GM23338 (cell line): ENCODE results near the gene MOGAT1. TPM values are rescaled to one million over a fixed set of nuclear protein-coding genes. Genes with fewer than 3 reads are reported as not detected.

Source experiments
- ATAC-seq: fragments of 200-7000 bp; cut with Tn5 transposase; 3 replicates; pipeline ENCODE4 v1.9.1; 2020
- DNase-seq: peaks from one replicate; pipeline ENCODE4 v3.0.0-alpha.2; 2015; ENCODE audit warnings: low spot score
- H2AFZ ChIP-seq: fragments of 200-600 bp; sonication (generic); 2 replicates; pipeline ENCODE4 v1.8.0; 2016; ENCODE audit warnings: antibody characterized with exemption, mild to moderate bottlenecking, moderate library complexity
- H3F3A ChIP-seq: fragments of 200-600 bp; sonication (generic); replicated peaks from 2 replicates; pipeline ENCODE4 v1.8.0; 2017; ENCODE audit warnings: antibody characterized with exemption, mixed run types, low read depth
- H3K27ac ChIP-seq: fragments of 200-600 bp; sonication (generic); 2 replicates; pipeline ENCODE4 v1.6.1; 2016; ENCODE audit warnings: low read depth
- H3K27me3 ChIP-seq: fragments of 200-600 bp; sonication (generic); 2 replicates; pipeline ENCODE4 v1.8.0; 2016; ENCODE audit warnings: mild to moderate bottlenecking, mixed run types, moderate library complexity; ENCODE audit not compliant: insufficient read depth
- H3K36me3 ChIP-seq: fragments of 200-600 bp; sonication (generic); 2 replicates; pipeline ENCODE4 v1.8.0; 2016; ENCODE audit warnings: mild to moderate bottlenecking; ENCODE audit not compliant: insufficient read depth
- H3K4me1 ChIP-seq: fragments of 200-600 bp; sonication (generic); 2 replicates; pipeline ENCODE4 v1.8.0; 2016; ENCODE audit warnings: mild to moderate bottlenecking, moderate library complexity; ENCODE audit not compliant: insufficient read depth
- H3K4me2 ChIP-seq: fragments of 200-600 bp; sonication (generic); 2 replicates; pipeline ENCODE4 v1.7.1; 2017; ENCODE audit warnings: mixed run types
- H3K4me3 ChIP-seq: fragments of 200-600 bp; sonication (generic); 2 replicates; pipeline ENCODE4 v1.6.1; 2016; ENCODE audit warnings: mixed run types
- H3K79me2 ChIP-seq: fragments of 200-600 bp; sonication (generic); replicated peaks from 2 replicates; pipeline ENCODE4 v1.8.0; 2017; ENCODE audit warnings: mild to moderate bottlenecking; ENCODE audit not compliant: insufficient read depth
- H3K9me2 ChIP-seq: fragments of 200-600 bp; sonication (generic); 2 replicates; pipeline ENCODE4 v1.8.0; 2017; ENCODE audit not compliant: insufficient read depth
- H4K20me1 ChIP-seq: fragments of 200-600 bp; sonication (generic); replicated peaks from 2 replicates; pipeline ENCODE4 v1.8.0; 2017; ENCODE audit warnings: mild to moderate bottlenecking; ENCODE audit not compliant: insufficient read depth
- H3K27ac Mint-ChIP-seq: 2 replicates; pipeline ENCODE4 v1.8.0; 2020; ENCODE audit warnings: inconsistent platforms, mild to moderate bottlenecking, moderate library complexity, mixed read lengths
- H3K27me3 Mint-ChIP-seq: 3 replicates; pipeline ENCODE4 v1.8.0; 2022; ENCODE audit warnings: low read depth, mild to moderate bottlenecking, moderate library complexity, mixed read lengths, inconsistent platforms; ENCODE audit not compliant: insufficient read depth, poor library complexity
- H3K36me3 Mint-ChIP-seq: 3 replicates; pipeline ENCODE4 v1.8.0; 2021; ENCODE audit warnings: low read depth, mild to moderate bottlenecking, inconsistent platforms, moderate library complexity, mixed read lengths
- H3K4me1 Mint-ChIP-seq: 3 replicates; pipeline ENCODE4 v1.8.0; 2020; ENCODE audit warnings: mild to moderate bottlenecking, inconsistent platforms, mixed read lengths
- H3K4me3 Mint-ChIP-seq: 3 replicates; pipeline ENCODE4 v1.8.0; 2021; ENCODE audit warnings: moderate library complexity, mild to moderate bottlenecking, inconsistent platforms, mixed read lengths
- H3K9me3 Mint-ChIP-seq: 3 replicates; pipeline ENCODE4 v1.8.0; 2020; ENCODE audit warnings: moderate library complexity, mild to moderate bottlenecking, inconsistent platforms, mixed read lengths
- CREB1 ChIP-seq: fragments of 250-450 bp; sonication (Bioruptor Pico); IDR thresholded peaks from 2 replicates; pipeline ENCODE4 v1.5.0; 2020; ENCODE audit warnings: low read depth, mild to moderate bottlenecking, moderate library complexity
- EZH2 ChIP-seq: fragments of 200-600 bp; sonication (generic); IDR thresholded peaks from one replicate; pipeline ENCODE4 v1.8.0; 2017; ENCODE audit warnings: antibody characterized with exemption, mild to moderate bottlenecking, low read depth; ENCODE audit not compliant: unreplicated experiment
- EZH2phosphoT487 ChIP-seq: fragments of 200-600 bp; sonication (generic); IDR thresholded peaks from one replicate; pipeline ENCODE4 v1.8.1; 2018; ENCODE audit warnings: antibody characterized with exemption; ENCODE audit not compliant: unreplicated experiment
- NANOG ChIP-seq: IDR thresholded peaks from 2 replicates; pipeline ENCODE4 v1.6.1; 2016; ENCODE audit warnings: antibody characterized with exemption, borderline replicate concordance
- STAT1 ChIP-seq: IDR thresholded peaks from one replicate; pipeline ENCODE4 v1.6.1; 2016; ENCODE audit warnings: antibody characterized with exemption; ENCODE audit not compliant: unreplicated experiment
- ZNF114 ChIP-seq: fragments of 250-450 bp; sonication (Bioruptor Pico); IDR thresholded peaks from 2 replicates; pipeline ENCODE4 v1.5.0; 2020; ENCODE audit warnings: mild to moderate bottlenecking, moderate library complexity
- ZNF331 ChIP-seq: fragments of 250-450 bp; sonication (Bioruptor Pico); IDR thresholded peaks from 2 replicates; pipeline ENCODE4 v1.5.0; 2020; ENCODE audit warnings: low read depth, mild to moderate bottlenecking, moderate library complexity
- polyA plus RNA-seq: library from polyadenylated mRNA; unstranded; fragments of >200 nt; fragmentation: Nextera tagmentation; extraction: Ambion mirVana; gene quantifications from 2 replicates; pipeline ENCODE4 v1.2.1, GENCODE V29; 2016
- total RNA-seq: library from RNA; depleted of rRNA; stranded (reverse); fragments of >200 nt; shearing (Covaris generic); gene quantifications from 2 replicates; pipeline ENCODE4 v1.2.3, GENCODE V29; 2014
- TF ChIP-seq, protein P1 (sequence below): IDR thresholded peaks from one replicate; pipeline ENCODE4 v1.6.1; 2018; ENCODE audit warnings: antibody characterized with exemption; ENCODE audit not compliant: unreplicated experiment
- TF ChIP-seq, protein P2 (sequence below): IDR thresholded peaks from 2 replicates; pipeline ENCODE4 v1.6.1; 2016; ENCODE audit warnings: antibody characterized with exemption
- TF ChIP-seq, protein P3 (sequence below), 2 experiments: fragments of 200-600 bp in 1 of 2; sonication (generic) in 1 of 2; conservative IDR thresholded peaks; 2 replicates each; pipeline versions ENCODE4 v1.5.1 to v1.6.1; 2016 to 2017; ENCODE audit warnings: antibody characterized with exemption in 2 of 2, low read depth in 2 of 2, mild to moderate bottlenecking in 2 of 2, moderate library complexity in 1 of 2

MOGAT1 gene
- total and polyA plus RNA-seq, 2 experiments from 2014 or later: 0.86 to 0.94 TPM

DNA sequence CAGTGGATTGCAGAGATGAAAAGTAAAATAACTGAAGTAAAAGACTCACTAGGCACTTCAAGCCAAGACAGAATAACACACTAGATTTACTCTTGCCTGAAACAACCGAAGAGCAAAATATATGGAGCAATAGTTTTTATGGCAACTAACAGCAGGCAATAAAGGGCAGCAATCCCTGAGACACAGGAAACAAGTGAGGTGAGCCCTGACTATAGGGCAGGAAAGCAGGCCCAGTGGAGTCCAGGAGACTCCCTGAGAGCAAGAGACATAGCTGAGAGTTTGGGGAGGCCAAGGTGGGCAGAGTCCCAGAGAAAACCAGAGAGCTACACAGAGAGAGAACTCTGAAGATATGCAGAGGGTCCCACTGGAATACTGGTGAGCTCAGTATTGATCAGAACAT, 34.4 kb upstream of the MOGAT1 start:
- Mint-ChIP-seq H3K27me3 (no peaks in the 10 kb centered on the region), H3K27ac (no peak overlapping the region), H3K36me3 (peaks cover 50% of the 10 kb centered on the region), H3K4me1 (no peaks in the 10 kb centered on the region), H3K4me3 (no peak overlapping the region), H3K9me3 (no peaks in the 10 kb centered on the region)
- DNase-seq (no peak), ATAC-seq (no peak)
- H4K20me1 ChIP-seq: no peaks in the 10 kb centered on the region
- no peaks in the 10 kb centered on the region for H3K27me3 ChIP-seq
- no peaks in the 10 kb centered on the region for H3K4me1 ChIP-seq
- H3K27ac ChIP-seq: no peak overlapping the region
- H3K79me2 ChIP-seq: no peaks in the 10 kb centered on the region
- H3K4me3 ChIP-seq: no peak overlapping the region
- TF ChIP-seq, protein P1, sequence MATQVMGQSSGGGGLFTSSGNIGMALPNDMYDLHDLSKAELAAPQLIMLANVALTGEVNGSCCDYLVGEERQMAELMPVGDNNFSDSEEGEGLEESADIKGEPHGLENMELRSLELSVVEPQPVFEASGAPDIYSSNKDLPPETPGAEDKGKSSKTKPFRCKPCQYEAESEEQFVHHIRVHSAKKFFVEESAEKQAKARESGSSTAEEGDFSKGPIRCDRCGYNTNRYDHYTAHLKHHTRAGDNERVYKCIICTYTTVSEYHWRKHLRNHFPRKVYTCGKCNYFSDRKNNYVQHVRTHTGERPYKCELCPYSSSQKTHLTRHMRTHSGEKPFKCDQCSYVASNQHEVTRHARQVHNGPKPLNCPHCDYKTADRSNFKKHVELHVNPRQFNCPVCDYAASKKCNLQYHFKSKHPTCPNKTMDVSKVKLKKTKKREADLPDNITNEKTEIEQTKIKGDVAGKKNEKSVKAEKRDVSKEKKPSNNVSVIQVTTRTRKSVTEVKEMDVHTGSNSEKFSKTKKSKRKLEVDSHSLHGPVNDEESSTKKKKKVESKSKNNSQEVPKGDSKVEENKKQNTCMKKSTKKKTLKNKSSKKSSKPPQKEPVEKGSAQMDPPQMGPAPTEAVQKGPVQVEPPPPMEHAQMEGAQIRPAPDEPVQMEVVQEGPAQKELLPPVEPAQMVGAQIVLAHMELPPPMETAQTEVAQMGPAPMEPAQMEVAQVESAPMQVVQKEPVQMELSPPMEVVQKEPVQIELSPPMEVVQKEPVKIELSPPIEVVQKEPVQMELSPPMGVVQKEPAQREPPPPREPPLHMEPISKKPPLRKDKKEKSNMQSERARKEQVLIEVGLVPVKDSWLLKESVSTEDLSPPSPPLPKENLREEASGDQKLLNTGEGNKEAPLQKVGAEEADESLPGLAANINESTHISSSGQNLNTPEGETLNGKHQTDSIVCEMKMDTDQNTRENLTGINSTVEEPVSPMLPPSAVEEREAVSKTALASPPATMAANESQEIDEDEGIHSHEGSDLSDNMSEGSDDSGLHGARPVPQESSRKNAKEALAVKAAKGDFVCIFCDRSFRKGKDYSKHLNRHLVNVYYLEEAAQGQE: no peak
- TF ChIP-seq NANOG (no peak), STAT1 (no peak), EZH2 (no peak), CREB1 (CRISPR knock-in tag) (no peak), EZH2phosphoT487 (no peak), ZNF114 (no peak), ZNF331 (CRISPR knock-in tag) (no peak)
- TF ChIP-seq, protein P2, sequence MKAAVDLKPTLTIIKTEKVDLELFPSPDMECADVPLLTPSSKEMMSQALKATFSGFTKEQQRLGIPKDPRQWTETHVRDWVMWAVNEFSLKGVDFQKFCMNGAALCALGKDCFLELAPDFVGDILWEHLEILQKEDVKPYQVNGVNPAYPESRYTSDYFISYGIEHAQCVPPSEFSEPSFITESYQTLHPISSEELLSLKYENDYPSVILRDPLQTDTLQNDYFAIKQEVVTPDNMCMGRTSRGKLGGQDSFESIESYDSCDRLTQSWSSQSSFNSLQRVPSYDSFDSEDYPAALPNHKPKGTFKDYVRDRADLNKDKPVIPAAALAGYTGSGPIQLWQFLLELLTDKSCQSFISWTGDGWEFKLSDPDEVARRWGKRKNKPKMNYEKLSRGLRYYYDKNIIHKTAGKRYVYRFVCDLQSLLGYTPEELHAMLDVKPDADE: no peak
- H3K9me2 ChIP-seq: no peaks in the 10 kb centered on the region
- H3F3A ChIP-seq: no peaks in the 10 kb centered on the region
- no peak overlapping the region for H3K4me2 ChIP-seq
- H2AFZ ChIP-seq: no peak overlapping the region
- peaks cover 28% of the 10 kb centered on the region for H3K36me3 ChIP-seq

DNA sequence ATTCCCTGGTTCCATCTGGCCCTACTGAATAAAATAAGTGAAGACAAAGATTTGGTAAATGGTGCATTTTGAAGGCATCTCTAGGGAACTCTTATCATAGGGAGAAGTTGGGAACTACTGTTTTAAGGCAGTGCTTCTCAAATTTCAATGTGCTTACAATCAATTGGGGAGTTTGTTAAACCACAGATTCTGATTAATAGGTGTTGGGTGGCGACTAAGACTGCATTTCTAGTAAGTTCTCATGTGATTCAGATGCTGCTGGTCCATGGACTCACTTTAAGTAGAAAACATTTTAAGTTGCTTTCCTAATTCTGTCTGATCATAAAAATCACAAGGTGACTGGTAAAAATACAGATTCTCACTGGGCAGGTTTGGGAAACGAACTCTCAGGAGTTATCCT, 30.1 kb upstream of the MOGAT1 start:
- Histone ChIP-seq H3K4me2 (no peak overlapping the region), H3K36me3 (peaks cover 22% of the 10 kb centered on the region), H4K20me1 (no peaks in the 10 kb centered on the region), H3K4me3 (no peak overlapping the region), H3F3A (no peaks in the 10 kb centered on the region), H3K9me2 (no peaks in the 10 kb centered on the region), H3K27ac (no peak overlapping the region), H2AFZ (no peak overlapping the region), H3K4me1 (no peaks in the 10 kb centered on the region), H3K27me3 (no peaks in the 10 kb centered on the region), H3K79me2 (peaks cover 5% of the 10 kb centered on the region; the same call in 1 of the 2 replicates)
- DNase-seq (no peak), ATAC-seq (no peak)
- TF ChIP-seq ZNF331 (CRISPR knock-in tag) (no peak), STAT1 (no peak)
- TF ChIP-seq, protein P3, sequence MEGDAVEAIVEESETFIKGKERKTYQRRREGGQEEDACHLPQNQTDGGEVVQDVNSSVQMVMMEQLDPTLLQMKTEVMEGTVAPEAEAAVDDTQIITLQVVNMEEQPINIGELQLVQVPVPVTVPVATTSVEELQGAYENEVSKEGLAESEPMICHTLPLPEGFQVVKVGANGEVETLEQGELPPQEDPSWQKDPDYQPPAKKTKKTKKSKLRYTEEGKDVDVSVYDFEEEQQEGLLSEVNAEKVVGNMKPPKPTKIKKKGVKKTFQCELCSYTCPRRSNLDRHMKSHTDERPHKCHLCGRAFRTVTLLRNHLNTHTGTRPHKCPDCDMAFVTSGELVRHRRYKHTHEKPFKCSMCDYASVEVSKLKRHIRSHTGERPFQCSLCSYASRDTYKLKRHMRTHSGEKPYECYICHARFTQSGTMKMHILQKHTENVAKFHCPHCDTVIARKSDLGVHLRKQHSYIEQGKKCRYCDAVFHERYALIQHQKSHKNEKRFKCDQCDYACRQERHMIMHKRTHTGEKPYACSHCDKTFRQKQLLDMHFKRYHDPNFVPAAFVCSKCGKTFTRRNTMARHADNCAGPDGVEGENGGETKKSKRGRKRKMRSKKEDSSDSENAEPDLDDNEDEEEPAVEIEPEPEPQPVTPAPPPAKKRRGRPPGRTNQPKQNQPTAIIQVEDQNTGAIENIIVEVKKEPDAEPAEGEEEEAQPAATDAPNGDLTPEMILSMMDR (conservative IDR thresholded peaks at IDR 0.05; ENCODE audit: low read depth in 2 of 2): no peak
- Mint-ChIP-seq H3K9me3 (no peaks in the 10 kb centered on the region), H3K4me1 (no peaks in the 10 kb centered on the region), H3K36me3 (peaks cover 43% of the 10 kb centered on the region), H3K4me3 (no peak overlapping the region), H3K27me3 (peaks cover 2% of the 10 kb centered on the region), H3K27ac (no peak overlapping the region)
